MM.1S (cell line): Measurements from ENCODE around the gene DAZAP1.

Source experiments
- DNase-seq: peaks from one replicate; pipeline ENCODE4 v3.0.0-alpha.2; 2015
- H2AFZ ChIP-seq: fragments of 300-600 bp; sonication (generic); 2 replicates; pipeline ENCODE4 v1.6.0; 2016; ENCODE audit warnings: antibody characterized with exemption, low read length
- H3F3A ChIP-seq: fragments of 300-600 bp; sonication (generic); 2 replicates; pipeline ENCODE4 v1.6.1; 2016; ENCODE audit warnings: mild to moderate bottlenecking, antibody characterized with exemption, low read length, moderate library complexity, mixed read lengths; ENCODE audit not compliant: insufficient read depth
- H3K27ac ChIP-seq: fragments of 300-600 bp; sonication (generic); 2 replicates; pipeline ENCODE4 v1.5.1; 2016; ENCODE audit warnings: mild to moderate bottlenecking, low read length
- H3K27me3 ChIP-seq: fragments of 300-600 bp; sonication (generic); replicated peaks from 2 replicates; pipeline ENCODE4 v1.6.0; 2016; ENCODE audit warnings: low read length; ENCODE audit not compliant: insufficient read depth
- H3K36me3 ChIP-seq: fragments of 300-600 bp; sonication (generic); replicated peaks from 2 replicates; pipeline ENCODE4 v1.6.1; 2016; ENCODE audit warnings: mild to moderate bottlenecking, low read length, mixed read lengths; ENCODE audit not compliant: insufficient read depth
- H3K4me1 ChIP-seq: fragments of 300-600 bp; sonication (generic); 2 replicates; pipeline ENCODE4 v1.6.1; 2016; ENCODE audit warnings: low read length, mixed read lengths
- H3K4me2 ChIP-seq: fragments of 300-600 bp; sonication (generic); 2 replicates; pipeline ENCODE4 v1.6.0; 2016; ENCODE audit warnings: low read depth, low read length
- H3K4me3 ChIP-seq: fragments of 300-600 bp; sonication (generic); 2 replicates; pipeline ENCODE4 v1.5.1; 2016; ENCODE audit warnings: low read length, mixed read lengths
- H3K79me2 ChIP-seq: fragments of 300-600 bp; sonication (generic); 2 replicates; pipeline ENCODE4 v1.6.1; 2016; ENCODE audit warnings: mixed run types, low read length, mixed read lengths
- H3K9ac ChIP-seq: fragments of 300-600 bp; sonication (generic); 2 replicates; pipeline ENCODE4 v1.6.1; 2016; ENCODE audit warnings: low read length, mixed read lengths
- H3K9me2 ChIP-seq: fragments of 300-600 bp; sonication (generic); replicated peaks from 2 replicates; pipeline ENCODE4 v1.6.1; 2016; ENCODE audit warnings: mild to moderate bottlenecking, low read length, mixed read lengths; ENCODE audit not compliant: insufficient read depth
- H3K9me3 ChIP-seq: fragments of 300-600 bp; sonication (generic); replicated peaks from 2 replicates; pipeline ENCODE4 v1.6.1; 2016; ENCODE audit warnings: mild to moderate bottlenecking, low read length, mixed read lengths; ENCODE audit not compliant: insufficient read depth
- H4K20me1 ChIP-seq: fragments of 300-600 bp; sonication (generic); 2 replicates; pipeline ENCODE4 v1.6.1; 2016; ENCODE audit warnings: mild to moderate bottlenecking, low read length, moderate library complexity, mixed read lengths; ENCODE audit not compliant: insufficient read depth
- CTCF ChIP-seq: fragments of 300-600 bp; sonication (generic); IDR thresholded peaks from 2 replicates; pipeline ENCODE4 v1.5.1; 2016; ENCODE audit warnings: antibody characterized with exemption, low read length, mixed read lengths
- EZH2 ChIP-seq: fragments of 300-600 bp; sonication (generic); optimal IDR thresholded peaks from 2 replicates; pipeline ENCODE3; 2017; ENCODE audit warnings: low read depth, mild to moderate bottlenecking, antibody characterized with exemption, low read length, mixed read lengths
- EZH2phosphoT487 ChIP-seq: fragments of 300-600 bp; sonication (generic); IDR thresholded peaks from 2 replicates; pipeline ENCODE4 v1.6.1; 2018; ENCODE audit warnings: antibody characterized with exemption, low read length

DAZAP1 gene

GRCh38 chr19:1461862-1462261 is 54.5 kb downstream of the DAZAP1 start:
- no peak for TF ChIP-seq EZH2phosphoT487
- no peak for TF ChIP-seq CTCF
- no peak for TF ChIP-seq EZH2
- Histone ChIP-seq H3K27ac (no peak overlapping the region), H3K4me2 (no peak overlapping the region), H3F3A (no peaks in the 10 kb centered on the region), H3K36me3 (no peaks in the 10 kb centered on the region), H3K4me3 (no peak overlapping the region), H3K9me3 (no peaks in the 10 kb centered on the region), H3K9me2 (no peaks in the 10 kb centered on the region), H3K4me1 (no peaks in the 10 kb centered on the region), H4K20me1 (no peaks in the 10 kb centered on the region), H3K79me2 (no peaks in the 10 kb centered on the region), H3K27me3 (peaks cover 16% of the 10 kb centered on the region; the same call in 1 of the 2 replicates), H3K9ac (no peak overlapping the region), H2AFZ (no peak overlapping the region)
- no peak for DNase-seq

- Histone ChIP-seq H3K4me1 (peaks cover 6% of the 10 kb centered on the region; the same call in 1 of the 2 replicates), H4K20me1 (no peaks in the 10 kb centered on the region; the same call in 1 of the 2 replicates), H3K27me3 (peaks cover 22% of the 10 kb centered on the region)
These were observed 58.0 kb downstream of the DAZAP1 start for GRCh38 chr19:1465191-1466016.

GRCh38 chr19:1466018-1466460 is 58.7 kb downstream of the DAZAP1 start:
- Histone ChIP-seq H2AFZ (no peak overlapping the region), H3F3A (0 out of 2 replicates have a peak, but pooled peaks cover under 1% of the 10 kb centered on the region), H3K9me2 (no peaks in the 10 kb centered on the region), H3K4me2 (no peak overlapping the region), H3K4me3 (no peak overlapping the region), H3K36me3 (no peaks in the 10 kb centered on the region), H3K4me1 (peaks cover 12% of the 10 kb centered on the region; the same call in 1 of the 2 replicates), H3K9ac (no peak overlapping the region), H4K20me1 (peaks cover 2% of the 10 kb centered on the region; the same call in 1 of the 2 replicates), H3K9me3 (no peaks in the 10 kb centered on the region), H3K27me3 (peaks cover 28% of the 10 kb centered on the region), H3K79me2 (no peaks in the 10 kb centered on the region), H3K27ac (no peak overlapping the region)
- TF ChIP-seq EZH2phosphoT487, result no peak
- no peak for TF ChIP-seq EZH2
- no peak for TF ChIP-seq CTCF
- DNase-seq, result no peak

More at GRCh38 chr19:1465191-1466016, 58.0 kb downstream of the DAZAP1 start:
- Histone ChIP-seq H3K4me3 (no peak overlapping the region), H3K79me2 (no peaks in the 10 kb centered on the region), H2AFZ (no peak overlapping the region), H3F3A (no peaks in the 10 kb centered on the region), H3K36me3 (no peaks in the 10 kb centered on the region), H3K9me3 (no peaks in the 10 kb centered on the region), H3K27ac (no peak overlapping the region), H3K9me2 (no peaks in the 10 kb centered on the region), H3K4me2 (no peak overlapping the region), H3K9ac (no peak overlapping the region)
- DNase-seq, result no peak
- TF ChIP-seq EZH2 (no peak), EZH2phosphoT487 (no peak), CTCF (no peak)
